GM23338 (cell line): ENCODE measurements around the gene KCNIP1. TPM values are rescaled to one million over a fixed set of nuclear protein-coding genes. Genes with fewer than 3 reads are reported as not detected.

Experiments used
- ATAC-seq: fragments of 200-7000 bp; cut with Tn5 transposase; 3 replicates; pipeline ENCODE4 v1.9.1; 2020
- DNase-seq: peaks from one replicate; pipeline ENCODE4 v3.0.0-alpha.2; 2015; ENCODE audit warnings: low spot score
- H2AFZ ChIP-seq: fragments of 200-600 bp; sonication (generic); 2 replicates; pipeline ENCODE4 v1.8.0; 2016; ENCODE audit warnings: antibody characterized with exemption, mild to moderate bottlenecking, moderate library complexity
- H3F3A ChIP-seq: fragments of 200-600 bp; sonication (generic); replicated peaks from 2 replicates; pipeline ENCODE4 v1.8.0; 2017; ENCODE audit warnings: antibody characterized with exemption, mixed run types, low read depth
- H3K27ac ChIP-seq: fragments of 200-600 bp; sonication (generic); 2 replicates; pipeline ENCODE4 v1.6.1; 2016; ENCODE audit warnings: low read depth
- H3K27me3 ChIP-seq: fragments of 200-600 bp; sonication (generic); 2 replicates; pipeline ENCODE4 v1.8.0; 2016; ENCODE audit warnings: mild to moderate bottlenecking, mixed run types, moderate library complexity; ENCODE audit not compliant: insufficient read depth
- H3K36me3 ChIP-seq: fragments of 200-600 bp; sonication (generic); 2 replicates; pipeline ENCODE4 v1.8.0; 2016; ENCODE audit warnings: mild to moderate bottlenecking; ENCODE audit not compliant: insufficient read depth
- H3K4me1 ChIP-seq: fragments of 200-600 bp; sonication (generic); 2 replicates; pipeline ENCODE4 v1.8.0; 2016; ENCODE audit warnings: mild to moderate bottlenecking, moderate library complexity; ENCODE audit not compliant: insufficient read depth
- H3K4me2 ChIP-seq: fragments of 200-600 bp; sonication (generic); 2 replicates; pipeline ENCODE4 v1.7.1; 2017; ENCODE audit warnings: mixed run types
- H3K4me3 ChIP-seq: fragments of 200-600 bp; sonication (generic); 2 replicates; pipeline ENCODE4 v1.6.1; 2016; ENCODE audit warnings: mixed run types
- H3K79me2 ChIP-seq: fragments of 200-600 bp; sonication (generic); replicated peaks from 2 replicates; pipeline ENCODE4 v1.8.0; 2017; ENCODE audit warnings: mild to moderate bottlenecking; ENCODE audit not compliant: insufficient read depth
- H3K9me2 ChIP-seq: fragments of 200-600 bp; sonication (generic); 2 replicates; pipeline ENCODE4 v1.8.0; 2017; ENCODE audit not compliant: insufficient read depth
- H4K20me1 ChIP-seq: fragments of 200-600 bp; sonication (generic); replicated peaks from 2 replicates; pipeline ENCODE4 v1.8.0; 2017; ENCODE audit warnings: mild to moderate bottlenecking; ENCODE audit not compliant: insufficient read depth
- H3K27ac Mint-ChIP-seq: 2 replicates; pipeline ENCODE4 v1.8.0; 2020; ENCODE audit warnings: inconsistent platforms, mild to moderate bottlenecking, moderate library complexity, mixed read lengths
- H3K27me3 Mint-ChIP-seq: 3 replicates; pipeline ENCODE4 v1.8.0; 2022; ENCODE audit warnings: low read depth, mild to moderate bottlenecking, moderate library complexity, mixed read lengths, inconsistent platforms; ENCODE audit not compliant: insufficient read depth, poor library complexity
- H3K36me3 Mint-ChIP-seq: 3 replicates; pipeline ENCODE4 v1.8.0; 2021; ENCODE audit warnings: low read depth, mild to moderate bottlenecking, inconsistent platforms, moderate library complexity, mixed read lengths
- H3K4me1 Mint-ChIP-seq: 3 replicates; pipeline ENCODE4 v1.8.0; 2020; ENCODE audit warnings: mild to moderate bottlenecking, inconsistent platforms, mixed read lengths
- H3K4me3 Mint-ChIP-seq: 3 replicates; pipeline ENCODE4 v1.8.0; 2021; ENCODE audit warnings: moderate library complexity, mild to moderate bottlenecking, inconsistent platforms, mixed read lengths
- H3K9me3 Mint-ChIP-seq: 3 replicates; pipeline ENCODE4 v1.8.0; 2020; ENCODE audit warnings: moderate library complexity, mild to moderate bottlenecking, inconsistent platforms, mixed read lengths
- CREB1 ChIP-seq: fragments of 250-450 bp; sonication (Bioruptor Pico); IDR thresholded peaks from 2 replicates; pipeline ENCODE4 v1.5.0; 2020; ENCODE audit warnings: low read depth, mild to moderate bottlenecking, moderate library complexity
- CTCF ChIP-seq, 2 experiments: fragments of 200-600 bp in 1 of 2; sonication (generic) in 1 of 2; conservative IDR thresholded peaks; 2 replicates each; pipeline versions ENCODE4 v1.5.1 to v1.6.1; 2016 to 2017; ENCODE audit warnings: antibody characterized with exemption in 2 of 2, low read depth in 2 of 2, mild to moderate bottlenecking in 2 of 2, moderate library complexity in 1 of 2
- EZH2phosphoT487 ChIP-seq: fragments of 200-600 bp; sonication (generic); IDR thresholded peaks from one replicate; pipeline ENCODE4 v1.8.1; 2018; ENCODE audit warnings: antibody characterized with exemption; ENCODE audit not compliant: unreplicated experiment
- STAT1 ChIP-seq: IDR thresholded peaks from one replicate; pipeline ENCODE4 v1.6.1; 2016; ENCODE audit warnings: antibody characterized with exemption; ENCODE audit not compliant: unreplicated experiment
- ZNF331 ChIP-seq: fragments of 250-450 bp; sonication (Bioruptor Pico); IDR thresholded peaks from 2 replicates; pipeline ENCODE4 v1.5.0; 2020; ENCODE audit warnings: low read depth, mild to moderate bottlenecking, moderate library complexity
- ZNF462 ChIP-seq: fragments of 250-450 bp; sonication (Bioruptor Pico); IDR thresholded peaks from 2 replicates; pipeline ENCODE4 v1.5.0; 2020; ENCODE audit warnings: mild to moderate bottlenecking, moderate library complexity
- polyA plus RNA-seq: library from polyadenylated mRNA; unstranded; fragments of >200 nt; fragmentation: Nextera tagmentation; extraction: Ambion mirVana; gene quantifications from 2 replicates; pipeline ENCODE4 v1.2.1, GENCODE V29; 2016
- total RNA-seq: library from RNA; depleted of rRNA; stranded (reverse); fragments of >200 nt; shearing (Covaris generic); gene quantifications from 2 replicates; pipeline ENCODE4 v1.2.3, GENCODE V29; 2014

KCNIP1 gene
- total and polyA plus RNA-seq, 2 experiments from 2014 or later = 0.31 to 0.87 TPM

DNA sequence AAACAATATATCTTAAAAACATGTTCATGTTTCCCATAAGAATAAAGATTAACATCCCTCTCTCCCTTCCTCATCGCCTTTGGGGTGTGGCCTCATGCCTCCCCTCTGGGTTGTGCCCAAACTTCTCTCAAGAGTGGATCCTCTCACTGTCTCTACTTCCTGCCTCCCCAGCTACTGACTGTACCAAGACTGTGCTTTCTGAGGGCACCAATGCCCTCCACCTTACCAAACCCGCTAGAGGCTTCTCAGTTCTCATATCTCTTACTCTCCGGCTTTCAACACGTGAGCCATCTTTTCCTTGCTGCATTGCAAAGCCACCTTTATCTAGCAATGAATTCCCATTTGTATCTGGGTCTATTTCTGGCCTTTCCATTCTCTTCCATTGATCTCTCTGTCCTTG is 34.4 kb upstream of the KCNIP1 start:
- no peak overlapping the region for H3K4me2 ChIP-seq
- H3K36me3 ChIP-seq = no peaks in the 10 kb centered on the region
- no peaks in the 10 kb centered on the region for H3K36me3 Mint-ChIP-seq
- H3K9me3 Mint-ChIP-seq = no peaks in the 10 kb centered on the region
- no peaks in the 10 kb centered on the region for H3K27me3 ChIP-seq
- peaks cover 19% of the 10 kb centered on the region for H3K4me1 Mint-ChIP-seq
- no peaks in the 10 kb centered on the region for H4K20me1 ChIP-seq
- no peak overlapping the region for H3K27ac Mint-ChIP-seq
- H3K79me2 ChIP-seq = no peaks in the 10 kb centered on the region
- H3K27ac ChIP-seq = no peak overlapping the region
- no peaks in the 10 kb centered on the region for H3F3A ChIP-seq
- no peak overlapping the region for H3K4me3 ChIP-seq
- DNase-seq (no peak), ATAC-seq (no peak)
- H3K27me3 Mint-ChIP-seq = peaks cover 2% of the 10 kb centered on the region
- no peaks in the 10 kb centered on the region; the same call in 1 of the 2 replicates for H3K9me2 ChIP-seq
- H3K4me3 Mint-ChIP-seq = no peak overlapping the region
- TF ChIP-seq CTCF (conservative IDR thresholded peaks at IDR 0.05; ENCODE audit: low read depth in 2 of 2) (no peak), ZNF462 (no peak), CREB1 (no peak), STAT1 (no peak), EZH2phosphoT487 (no peak), ZNF331 (no peak)
- no peak overlapping the region for H2AFZ ChIP-seq
- H3K4me1 ChIP-seq = peaks cover 10% of the 10 kb centered on the region
